HepG2 (cell line): Measurements from ENCODE around the gene GNPAT. TPM values are rescaled to one million over a fixed set of nuclear protein-coding genes. Genes with fewer than 3 reads are reported as not detected.

ENCODE experiments used
- ATF2 ChIP-seq: sonication (generic); formaldehyde crosslinking; IDR thresholded peaks from 2 replicates; pipeline ENCODE4 v1.4.0; 2020; ENCODE audit warnings: missing genetic modification reagents
- CEBPG ChIP-seq: IDR thresholded peaks from 2 replicates; pipeline ENCODE4 v1.6.1; 2016
- ETV5 ChIP-seq: IDR thresholded peaks from 2 replicates; pipeline ENCODE4 v1.6.1; 2018; ENCODE audit warnings: missing biosample characterization, missing genetic modification reagents, inconsistent platforms, borderline replicate concordance
- FOXA1 ChIP-seq, 2 experiments: fragments of 450-650 bp in 1 of 2; sonication (generic) in 1 of 2; formaldehyde crosslinking in 1 of 2; IDR thresholded peaks; 2 replicates each; pipeline versions ENCODE4 v1.4.0 to v1.6.1; 2016 to 2020; ENCODE audit warnings: missing genetic modification reagents in 1 of 2
- FOXO1 ChIP-seq: sonication (generic); formaldehyde crosslinking; IDR thresholded peaks from 2 replicates; pipeline ENCODE4 v1.4.0; 2020; ENCODE audit warnings: missing genetic modification reagents
- HIVEP1 ChIP-seq: sonication (generic); formaldehyde crosslinking; IDR thresholded peaks from 2 replicates; pipeline ENCODE4 v1.4.0; 2020; ENCODE audit warnings: mild to moderate bottlenecking, missing genetic modification reagents
- HMG20A ChIP-seq: IDR thresholded peaks from 2 replicates; pipeline ENCODE4 v1.6.1; 2016; ENCODE audit warnings: borderline replicate concordance
- IKZF5 ChIP-seq: IDR thresholded peaks from 2 replicates; pipeline ENCODE4 v1.6.1; 2018; ENCODE audit warnings: missing genetic modification reagents, mild to moderate bottlenecking, missing compliant biosample characterization
- JUND ChIP-seq: sonication (generic); formaldehyde crosslinking; IDR thresholded peaks from 2 replicates; pipeline ENCODE4 v1.8.0; 2022; ENCODE audit warnings: mild to moderate bottlenecking, missing genetic modification reagents
- KDM1A ChIP-seq: IDR thresholded peaks from 2 replicates; pipeline ENCODE4 v1.6.1; 2016; ENCODE audit warnings: missing compliant biosample characterization
- KLF16 ChIP-seq, 2 experiments: sonication (generic) in 1 of 2; formaldehyde crosslinking in 1 of 2; IDR thresholded peaks; 2 replicates each; pipeline versions ENCODE4 v1.6.1 to v1.8.0; 2016 to 2023; ENCODE audit warnings: missing genetic modification reagents in 2 of 2, missing compliant biosample characterization in 1 of 2
- KMT2A ChIP-seq: sonication (generic); formaldehyde crosslinking; IDR thresholded peaks from 2 replicates; pipeline ENCODE4 v1.4.0; 2020; ENCODE audit warnings: missing genetic modification reagents
- MATR3 ChIP-seq: sonication (generic); formaldehyde crosslinking; IDR thresholded peaks from 2 replicates; pipeline ENCODE4 v1.4.0; 2020; ENCODE audit warnings: missing genetic modification reagents
- NCOA2 ChIP-seq: sonication (generic); formaldehyde crosslinking; IDR thresholded peaks from 2 replicates; pipeline ENCODE4 v1.8.0; 2022; ENCODE audit warnings: inconsistent platforms
- NR2F2 ChIP-seq: IDR thresholded peaks from 2 replicates; pipeline ENCODE4 v1.6.1; 2012; ENCODE audit warnings: low read depth, inconsistent platforms, borderline replicate concordance
- PHF21A ChIP-seq: sonication (generic); formaldehyde crosslinking; IDR thresholded peaks from 2 replicates; pipeline ENCODE4 v1.5.0; 2020; ENCODE audit warnings: mild to moderate bottlenecking, missing genetic modification reagents
- PITX1 ChIP-seq: sonication (generic); formaldehyde crosslinking; IDR thresholded peaks from 2 replicates; pipeline ENCODE4 v1.5.1; 2020; ENCODE audit warnings: mild to moderate bottlenecking, missing genetic modification reagents
- POGZ ChIP-seq: sonication (generic); formaldehyde crosslinking; IDR thresholded peaks from 2 replicates; pipeline ENCODE4 v1.4.0; 2020; ENCODE audit warnings: mild to moderate bottlenecking, missing genetic modification reagents
- SKIL ChIP-seq: sonication (generic); formaldehyde crosslinking; IDR thresholded peaks from 2 replicates; pipeline ENCODE4 v1.8.0; 2022; ENCODE audit warnings: missing genetic modification reagents, mild to moderate bottlenecking, moderate library complexity, borderline replicate concordance
- SMAD1 ChIP-seq: sonication (generic); formaldehyde crosslinking; IDR thresholded peaks from 2 replicates; pipeline ENCODE4 v1.4.0; 2020; ENCODE audit warnings: missing genetic modification reagents, low read depth, mild to moderate bottlenecking, borderline replicate concordance
- SP5 ChIP-seq: IDR thresholded peaks from 2 replicates; pipeline ENCODE4 v1.6.1; 2016; ENCODE audit warnings: low read depth, borderline replicate concordance
- SPEN ChIP-seq: sonication (generic); formaldehyde crosslinking; IDR thresholded peaks from 2 replicates; pipeline ENCODE4 v1.5.1; 2020; ENCODE audit warnings: low read depth, mild to moderate bottlenecking, missing genetic modification reagents
- TARDBP ChIP-seq: sonication (generic); formaldehyde crosslinking; IDR thresholded peaks from 2 replicates; pipeline ENCODE4 v1.8.0; 2022; ENCODE audit warnings: mild to moderate bottlenecking, missing genetic modification reagents
- THAP11 ChIP-seq: IDR thresholded peaks from 2 replicates; pipeline ENCODE4 v1.6.1; 2016; ENCODE audit warnings: missing biosample characterization, missing genetic modification reagents
- ZNF251 ChIP-seq: sonication (generic); formaldehyde crosslinking; IDR thresholded peaks from 2 replicates; pipeline ENCODE4 v1.9.0; 2021; ENCODE audit warnings: mild to moderate bottlenecking, missing genetic modification reagents
- ZNF333 ChIP-seq: sonication (generic); formaldehyde crosslinking; IDR thresholded peaks from 2 replicates; pipeline ENCODE4 v1.4.0; 2020; ENCODE audit warnings: mild to moderate bottlenecking, missing genetic modification reagents, borderline replicate concordance
- ZNF510 ChIP-seq: sonication (generic); formaldehyde crosslinking; IDR thresholded peaks from 2 replicates; pipeline ENCODE4 v1.4.0; 2020; ENCODE audit warnings: low read depth, mild to moderate bottlenecking, missing genetic modification reagents
- ZNF543 ChIP-seq: sonication (generic); formaldehyde crosslinking; IDR thresholded peaks from 2 replicates; pipeline ENCODE4 v1.4.0; 2020; ENCODE audit warnings: mild to moderate bottlenecking, missing genetic modification reagents
- polyA plus RNA-seq, 8 experiments: library from polyadenylated mRNA; depleted of rRNA in 3 of 8; stranded (reverse) in 7 of 8; unstranded in 1 of 8; fragments of >200 nt; fragmentation: Illumina TruSeq in 4 of 8; extraction: Trizol in 4 of 8; gene quantifications; 2 replicates each; pipeline versions ENCODE4 v1.2.1 to v1.2.3, GENCODE V29; 2011 to 2016; ENCODE audit warnings: low read depth in 4 of 8, missing spikeins in 1 of 8, mixed read lengths in 1 of 8; ENCODE audit not compliant: insufficient read depth in 1 of 8
- total RNA-seq, 5 experiments: library from RNA; depleted of rRNA; stranded (reverse); fragments of >200 nt; fragmentation: Illumina TruSeq; extraction: Trizol; gene quantifications; 2 replicates each; pipeline ENCODE4 v1.2.3, GENCODE V29; 2016; ENCODE audit warnings: low read depth in 1 of 5

The GNPAT gene
- total and polyA plus RNA-seq, 2 of the 13 experiments (the other 11 are each of a cell fraction or from before 2014, with no cell fraction given), result 58.3 to 114 TPM

- TF ChIP-seq MATR3 (CRISPR knock-in tag) (no peak), SMAD1 (CRISPR knock-in tag) (0 out of 2 replicates have a peak, but pooled peaks have one; percentile 53), ZNF510 (CRISPR knock-in tag) (no peak), PITX1 (CRISPR knock-in tag) (peak; percentile 99), FOXO1 (CRISPR knock-in tag) (peak; percentile 36; the same call in 1 of the 2 replicates), NR2F2 (peak; percentile 100), POGZ (peak; percentile 71; the same call in 1 of the 2 replicates), KDM1A (CRISPR knock-in tag) (peak; percentile 72; the same call in 1 of the 2 replicates), ZNF251 (CRISPR knock-in tag) (no peak), SP5 (CRISPR knock-in tag) (peak; percentile 67; the same call in 1 of the 2 replicates), FOXA1 (IDR thresholded peaks at IDR 0.05) (no peak), FOXA1 (CRISPR knock-in tag; IDR thresholded peaks at IDR 0.05) (peak; percentile 83), KMT2A (no peak), THAP11 (CRISPR knock-in tag) (0 out of 2 replicates have a peak, but pooled peaks have one; percentile 24), HIVEP1 (CRISPR knock-in tag) (0 out of 2 replicates have a peak, but pooled peaks have one; percentile 41), JUND (CRISPR knock-in tag) (0 out of 2 replicates have a peak, but pooled peaks have one; percentile 58), SKIL (peak; percentile 73; the same call in 1 of the 2 replicates), ZNF333 (CRISPR knock-in tag) (no peak), KLF16 (CRISPR knock-in tag; IDR thresholded peaks at IDR 0.05) (0 out of 4 replicates have a peak, but pooled peaks of 1 of the 2 experiments have one; percentile 47), IKZF5 (peak; percentile 78), SPEN (CRISPR knock-in tag) (peak; percentile 78; the same call in 1 of the 2 replicates), ZNF543 (CRISPR knock-in tag) (no peak), ATF2 (peak; percentile 49; the same call in 1 of the 2 replicates), TARDBP (CRISPR knock-in tag) (peak; percentile 78), HMG20A (CRISPR knock-in tag) (peak; percentile 96; the same call in 1 of the 2 replicates), ETV5 (CRISPR knock-in tag) (peak; percentile 95), CEBPG (peak; percentile 30), PHF21A (CRISPR knock-in tag) (peak; percentile 56; the same call in 1 of the 2 replicates), NCOA2 (CRISPR knock-in tag) (peak; percentile 85)
Measured at GRCh38 chr1:231194843-231195516, 46.0 kb upstream of the GNPAT start (continued).
